ENCODE measurements around the gene NKX3-2. TPM values are rescaled to one million over a fixed set of nuclear protein-coding genes. Genes with fewer than 3 reads are reported as not detected.

NKX3-2 gene
- total and polyA plus RNA-seq, 10 of the 15 experiments (the other 5 are each of a cell fraction or from before 2014, with no cell fraction given) = not detected

DNA sequence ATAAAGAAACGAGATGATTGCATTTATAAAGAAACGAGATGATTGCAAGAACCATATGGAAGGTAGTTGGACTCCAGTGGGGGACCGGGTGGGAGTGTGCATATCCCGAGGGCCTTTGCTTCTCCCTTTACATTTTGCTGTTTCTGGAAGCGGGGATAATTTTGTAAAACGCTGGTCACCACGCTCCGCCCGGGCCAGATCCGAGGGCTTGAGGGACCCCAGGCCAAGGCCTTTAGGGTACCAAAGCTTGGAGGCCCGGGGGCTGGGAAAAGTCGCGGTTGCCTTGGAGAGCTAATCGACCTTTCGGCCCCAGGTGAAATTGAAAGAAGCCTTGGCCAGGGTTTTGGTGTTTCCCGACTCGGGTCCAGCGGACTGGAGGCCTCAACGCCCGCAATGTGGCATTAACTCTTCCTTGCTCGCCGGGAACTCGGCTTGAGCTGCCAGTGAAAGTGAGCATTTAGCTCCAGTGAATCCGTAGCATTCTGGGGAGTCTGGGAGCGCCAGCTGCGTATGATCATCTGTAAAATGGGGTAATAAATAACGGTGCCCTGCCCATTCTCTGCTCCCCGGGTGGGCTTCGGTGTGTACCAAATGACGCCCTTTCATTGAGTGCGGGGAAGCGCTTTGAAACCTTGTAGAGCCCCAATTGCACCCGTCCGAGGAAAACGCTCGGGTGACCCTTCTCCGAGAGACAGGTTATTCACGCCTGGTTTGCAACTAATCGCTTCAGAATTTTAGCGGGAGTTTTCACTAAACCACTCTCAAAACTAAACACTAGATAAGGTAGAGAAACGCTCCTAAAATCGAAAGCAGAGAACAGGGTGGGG lies 4.5 kb downstream of the NKX3-2 start:
- TF ChIP-seq SUZ12 (IDR thresholded peaks at IDR 0.05; ENCODE audit: unreplicated experiment) = peak; percentile 42
- TF ChIP-seq IKZF1 (conservative IDR thresholded peaks at IDR 0.05) = no peak
- in situ Hi-C loops (cut with MboI) = loop anchor here (25.0 kb wide), 1 partner anchor 1778 kb away; no protein-coding TSS in a partner anchor
- peaks cover 25 to 60% of the 10 kb centered on the region in 2 experiments for H3K27me3 ChIP-seq (replicated peaks in 1 of 2; ENCODE audit: control insufficient read depth in 2 of 2, insufficient read depth in 2 of 2, low read length in 1 of 2)
- H3K9me3 ChIP-seq (replicated peaks; ENCODE audit: control insufficient read depth, insufficient read depth, low read length) = no peaks in the 10 kb centered on the region; the same call in 1 of the 3 replicates
- no peaks in the 10 kb centered on the region; the same call in 1 of the 2 replicates for H3K4me1 ChIP-seq (ENCODE audit: control insufficient read depth, insufficient read depth, low read length)
- H3K79me2 ChIP-seq (ENCODE audit: control insufficient read depth, insufficient read depth, low read length) = no peaks in the 10 kb centered on the region
- ATAC-seq = no peak
- H3K27ac ChIP-seq (ENCODE audit: control insufficient read depth, insufficient read depth) = no peak overlapping the region
- no peak for FAIRE-seq
- no peak overlapping the region for H3K4me2 ChIP-seq (ENCODE audit: control insufficient read depth, insufficient read depth)
- H3K36me3 ChIP-seq (ENCODE audit: control insufficient read depth in 2 of 2, insufficient read depth in 2 of 2, low read length in 1 of 2) = no peaks in the 10 kb centered on the region
- no peak overlapping the region for H3K4me3 ChIP-seq
- WGBS (ENCODE audit: insufficient coverage, insufficient replicate concordance, low lambda C conversion rate, missing lambda C conversion rate) = 43% methylated on average over 42 of the region's 42 CpGs
- intact Hi-C loops (cut with micrococcal nuclease; ENCODE audit: unreplicated experiment) = loop anchor here (10.0 kb wide), 1 partner anchor 465 kb away; no protein-coding TSS in a partner anchor
- no peaks in the 10 kb centered on the region for H4K20me1 ChIP-seq (ENCODE audit: control insufficient read depth, insufficient read depth)
- H3K9ac ChIP-seq (ENCODE audit: control insufficient read depth, insufficient read depth, low read length) = no peak overlapping the region
- CTCF ChIA-PET = interaction anchor here (0.6 to 1.0 kb wide), 2 partner anchors 56 to 687 kb away, joined by 3 to 4 read pairs; partner anchors contain the start of gene RAB28
- POLR2A ChIA-PET = no interaction called here
- DNase-seq (ENCODE audit: low read depth, low spot score) = no peak
- RAD21 ChIA-PET (ENCODE audit: unreplicated experiment) = no interaction called here
- SMC1A ChIA-PET (ENCODE audit: uncharacterized antibody, unreplicated experiment) = no interaction called here
- no peak overlapping the region for H2AFZ ChIP-seq (ENCODE audit: control insufficient read depth, low read depth, low read length)
- BruUV-seq (replicated peaks) = no TSS peak

DNA sequence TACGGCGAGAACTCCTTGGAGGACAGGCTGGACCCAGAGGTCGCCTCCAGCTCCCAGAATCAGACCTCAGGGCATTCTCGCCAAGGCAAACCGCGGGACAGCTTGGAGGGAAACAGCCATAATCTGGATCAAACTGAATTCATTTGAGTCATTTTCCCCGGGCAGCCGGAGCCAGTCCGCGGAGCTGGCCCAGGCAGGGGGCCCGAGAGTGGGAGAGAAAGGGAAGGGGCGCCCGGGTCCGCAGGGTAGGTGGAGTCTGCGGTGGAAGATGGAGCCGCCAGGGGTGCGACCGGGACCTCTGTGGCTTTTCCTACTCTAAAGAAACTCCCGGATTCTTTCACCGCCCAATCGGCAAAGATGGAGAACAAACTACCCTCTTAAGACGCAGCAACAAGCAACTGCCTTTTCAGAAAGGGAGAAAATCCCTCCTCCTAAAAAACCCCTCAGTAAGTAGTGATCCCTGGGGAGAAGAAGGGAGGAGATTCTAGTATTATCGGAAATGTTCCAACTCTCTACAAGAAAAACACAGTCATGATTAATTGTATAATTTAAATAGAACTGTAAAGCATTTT lies 5.2 kb downstream of the NKX3-2 start:
- POLR2A ChIA-PET = no interaction called here
- Histone ChIP-seq H3K27ac (ENCODE audit: control insufficient read depth, insufficient read depth) (no peak overlapping the region), H2AFZ (ENCODE audit: control insufficient read depth, low read depth, low read length) (no peak overlapping the region), H3K79me2 (ENCODE audit: control insufficient read depth, insufficient read depth, low read length) (no peaks in the 10 kb centered on the region), H3K4me2 (ENCODE audit: control insufficient read depth, insufficient read depth) (no peak overlapping the region), H3K27me3 (replicated peaks in 1 of 2; ENCODE audit: control insufficient read depth in 2 of 2, insufficient read depth in 2 of 2, low read length in 1 of 2) (peaks cover 25 to 56% of the 10 kb centered on the region in 2 experiments), H3K36me3 (ENCODE audit: control insufficient read depth in 2 of 2, insufficient read depth in 2 of 2, low read length in 1 of 2) (no peaks in the 10 kb centered on the region), H4K20me1 (ENCODE audit: control insufficient read depth, insufficient read depth) (no peaks in the 10 kb centered on the region), H3K4me1 (ENCODE audit: control insufficient read depth, insufficient read depth, low read length) (no peaks in the 10 kb centered on the region), H3K9me3 (replicated peaks; ENCODE audit: control insufficient read depth, insufficient read depth, low read length) (no peaks in the 10 kb centered on the region; the same call in 1 of the 3 replicates), H3K4me3 (no peak overlapping the region), H3K9ac (ENCODE audit: control insufficient read depth, insufficient read depth, low read length) (no peak overlapping the region)
- FAIRE-seq (no peak), ATAC-seq (no peak), DNase-seq (ENCODE audit: low read depth, low spot score) (no peak)
- BruUV-seq (replicated peaks) = no TSS peak
- CTCF ChIA-PET = no interaction called here
- intact Hi-C loops (cut with micrococcal nuclease; ENCODE audit: unreplicated experiment) = no loop called here
- SMC1A ChIA-PET (ENCODE audit: uncharacterized antibody, unreplicated experiment) = no interaction called here
- WGBS (ENCODE audit: insufficient coverage, insufficient replicate concordance, low lambda C conversion rate, missing lambda C conversion rate) = 53% methylated on average over 23 of the region's 23 CpGs
- in situ Hi-C loops (cut with MboI) = loop anchor here (25.0 kb wide), 1 partner anchor 1777 kb away; no protein-coding TSS in a partner anchor
- RAD21 ChIA-PET (ENCODE audit: unreplicated experiment) = no interaction called here
- TF ChIP-seq TCF7 (IDR thresholded peaks at IDR 0.05; ENCODE audit: borderline replicate concordance) = no peak
- no peak for TF ChIP-seq RFX5 (IDR thresholded peaks at IDR 0.05; ENCODE audit: low read depth, low read length)
- TF ChIP-seq, protein P1, sequence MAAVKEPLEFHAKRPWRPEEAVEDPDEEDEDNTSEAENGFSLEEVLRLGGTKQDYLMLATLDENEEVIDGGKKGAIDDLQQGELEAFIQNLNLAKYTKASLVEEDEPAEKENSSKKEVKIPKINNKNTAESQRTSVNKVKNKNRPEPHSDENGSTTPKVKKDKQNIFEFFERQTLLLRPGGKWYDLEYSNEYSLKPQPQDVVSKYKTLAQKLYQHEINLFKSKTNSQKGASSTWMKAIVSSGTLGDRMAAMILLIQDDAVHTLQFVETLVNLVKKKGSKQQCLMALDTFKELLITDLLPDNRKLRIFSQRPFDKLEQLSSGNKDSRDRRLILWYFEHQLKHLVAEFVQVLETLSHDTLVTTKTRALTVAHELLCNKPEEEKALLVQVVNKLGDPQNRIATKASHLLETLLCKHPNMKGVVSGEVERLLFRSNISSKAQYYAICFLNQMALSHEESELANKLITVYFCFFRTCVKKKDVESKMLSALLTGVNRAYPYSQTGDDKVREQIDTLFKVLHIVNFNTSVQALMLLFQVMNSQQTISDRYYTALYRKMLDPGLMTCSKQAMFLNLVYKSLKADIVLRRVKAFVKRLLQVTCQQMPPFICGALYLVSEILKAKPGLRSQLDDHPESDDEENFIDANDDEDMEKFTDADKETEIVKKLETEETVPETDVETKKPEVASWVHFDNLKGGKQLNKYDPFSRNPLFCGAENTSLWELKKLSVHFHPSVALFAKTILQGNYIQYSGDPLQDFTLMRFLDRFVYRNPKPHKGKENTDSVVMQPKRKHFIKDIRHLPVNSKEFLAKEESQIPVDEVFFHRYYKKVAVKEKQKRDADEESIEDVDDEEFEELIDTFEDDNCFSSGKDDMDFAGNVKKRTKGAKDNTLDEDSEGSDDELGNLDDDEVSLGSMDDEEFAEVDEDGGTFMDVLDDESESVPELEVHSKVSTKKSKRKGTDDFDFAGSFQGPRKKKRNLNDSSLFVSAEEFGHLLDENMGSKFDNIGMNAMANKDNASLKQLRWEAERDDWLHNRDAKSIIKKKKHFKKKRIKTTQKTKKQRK (IDR thresholded peaks at IDR 0.05; ENCODE audit: low read depth, low read length) = no peak
- TF ChIP-seq IKZF2 (IDR thresholded peaks at IDR 0.05) = no peak
- no peak for TF ChIP-seq ASH2L (IDR thresholded peaks at IDR 0.05; ENCODE audit: borderline replicate concordance, low read depth)
- no peak for TF ChIP-seq NFIC (IDR thresholded peaks at IDR 0.05; ENCODE audit: low read depth, low read length)
